Hematopoietic multipotent progenitor cell treated with erythropoietin and hydrocortisone succinate and interleukin-3 and kit ligand, for 17 days (in vitro differentiated cells): ENCODE data around the gene EPB41.
"Not testable (repeated sequence)": the region's sequence is repeated elsewhere in the genome, so short reads cannot be mapped to it uniquely, and the experiment has no call there.

Experiments
- DNase-seq: peaks from one replicate; pipeline ENCODE4 v3.0.0-alpha.2; 2015; ENCODE audit warnings: low spot score

The EPB41 gene

GRCh38 chr1:28927648-28928313, 13.4 kb downstream of the EPB41 start:
- DNase-seq, result peak; percentile 63

GRCh38 chr1:28928314-28928941, 14.1 kb downstream of the EPB41 start:
- peak; percentile 59 for DNase-seq

GRCh38 chr1:28933277-28933676, 18.9 kb downstream of the EPB41 start:
- DNase-seq, result no peak

GRCh38 chr1:28933918-28934317, 19.5 kb downstream of the EPB41 start:
- no peak for DNase-seq

GRCh38 chr1:28934676-28935075, 20.3 kb downstream of the EPB41 start:
- no peak for DNase-seq

GRCh38 chr1:28935293-28935692, 20.9 kb downstream of the EPB41 start:
- DNase-seq, result no peak

GRCh38 chr1:28936094-28936493, 21.7 kb downstream of the EPB41 start:
- peak; percentile 66 for DNase-seq

GRCh38 chr1:28936528-28936927, 22.2 kb downstream of the EPB41 start:
- DNase-seq, result no peak

- DNase-seq, result not testable (repeated sequence)
Observed at GRCh38 chr1:28943581-28943980, 29.2 kb downstream of the EPB41 start.

GRCh38 chr1:28950006-28950405, 35.6 kb downstream of the EPB41 start:
- peak; percentile 63 for DNase-seq

- DNase-seq, result no peak
Observed at GRCh38 chr1:28950449-28950848, 36.1 kb downstream of the EPB41 start.

GRCh38 chr1:28954126-28954726, 39.9 kb downstream of the EPB41 start:
- no peak for DNase-seq

GRCh38 chr1:28956038-28956464, 41.7 kb downstream of the EPB41 start:
- DNase-seq, result no peak

GRCh38 chr1:28962114-28962831, 47.9 kb downstream of the EPB41 start:
- DNase-seq, result not testable (repeated sequence)

- DNase-seq, result no peak
Observed at GRCh38 chr1:28965271-28965870, 51.0 kb downstream of the EPB41 start.

GRCh38 chr1:28966617-28967016, 52.2 kb downstream of the EPB41 start:
- DNase-seq, result no peak

- DNase-seq, result peak; percentile 86
Observed at GRCh38 chr1:28971980-28972771, 57.8 kb downstream of the EPB41 start.

- DNase-seq, result peak; percentile 38
Observed at GRCh38 chr1:28973596-28974421, 59.4 kb downstream of the EPB41 start.

- DNase-seq, result no peak
Observed at GRCh38 chr1:28974432-28974831, 60.1 kb downstream of the EPB41 start.

- peak; percentile 73 for DNase-seq
Observed at GRCh38 chr1:28976248-28976647, 61.9 kb downstream of the EPB41 start.

GRCh38 chr1:28981210-28981609, 66.8 kb downstream of the EPB41 start:
- no peak for DNase-seq
